AG20443 (cell line): ENCODE results near the gene GFY.

ENCODE experiments used
- DNase-seq: peaks from one replicate; pipeline ENCODE4 v3.0.0; 2012; ENCODE audit warnings: low spot score, mixed read lengths

Gene GFY

GRCh38 chr19:49428547-49429451 is 3.6 kb downstream of the GFY start:
- no peak for DNase-seq

GRCh38 chr19:49430172-49430677 is 5.0 kb downstream of the GFY start:
- no peak for DNase-seq

- no peak for DNase-seq
Measured at GRCh38 chr19:49430678-49431329, 5.6 kb downstream of the GFY start.

- DNase-seq: no peak
Measured at GRCh38 chr19:49431330-49431749, 6.2 kb downstream of the GFY start.

- DNase-seq: no peak
Measured at GRCh38 chr19:49432141-49433073, 7.2 kb downstream of the GFY start.

GRCh38 chr19:49433240-49433901 is 8.2 kb downstream of the GFY start:
- DNase-seq: no peak

- DNase-seq: no peak
Measured at GRCh38 chr19:49434907-49435583, 9.9 kb downstream of the GFY start.

GRCh38 chr19:49435670-49436069 is 10.5 kb downstream of the GFY start:
- DNase-seq: no peak

- no peak for DNase-seq
Measured at GRCh38 chr19:49436381-49437017, 11.3 kb downstream of the GFY start.

- no peak for DNase-seq
Measured at GRCh38 chr19:49437231-49437630, 12.0 kb downstream of the GFY start.

GRCh38 chr19:49438261-49438660 is 13.1 kb downstream of the GFY start:
- no peak for DNase-seq

- DNase-seq: no peak
Measured at GRCh38 chr19:49439836-49440235, 14.6 kb downstream of the GFY start.

- no peak for DNase-seq
Measured at GRCh38 chr19:49440439-49441209, 15.4 kb downstream of the GFY start.

- peak; percentile 72 for DNase-seq
Measured at GRCh38 chr19:49441210-49441959, 16.2 kb downstream of the GFY start, which contains the start of gene SLC17A7. Gene SLC17A7 (minus strand): TSS chr19:49441527. CDS start chr19:49441379, 148 bp downstream.

- DNase-seq: no peak
Measured at GRCh38 chr19:49441960-49442350, 16.8 kb downstream of the GFY start.

GRCh38 chr19:49442354-49442753 is 17.2 kb downstream of the GFY start:
- peak; percentile 63 for DNase-seq

GRCh38 chr19:49442771-49443365 is 17.7 kb downstream of the GFY start:
- DNase-seq: peak; percentile 95

- DNase-seq: peak; percentile 91
Measured at GRCh38 chr19:49443366-49444099, 18.3 kb downstream of the GFY start.
